Measurements from ENCODE around the gene ARHGAP15. TPM values are rescaled to one million over a fixed set of nuclear protein-coding genes. Genes with fewer than 3 reads are reported as not detected.

The ARHGAP15 gene
- total RNA-seq, 1 experiment from 2014 or later: not detected

GRCh38 chr2:143357966-143358365 lies 228.7 kb downstream of the ARHGAP15 start:
- H4K20me1 ChIP-seq (ENCODE audit: insufficient read depth): no peaks in the 10 kb centered on the region
- H2AFZ ChIP-seq: no peak overlapping the region
- no peaks in the 10 kb centered on the region for H3K4me1 ChIP-seq (replicated peaks; ENCODE audit: insufficient read depth)
- no TSS peak for BruUV-seq (replicated peaks)
- H3K4me3 ChIP-seq: no peak overlapping the region
- no peak for DNase-seq
- TF ChIP-seq CTCF (conservative IDR thresholded peaks at IDR 0.05) (no peak), EZH2 (IDR thresholded peaks at IDR 0.05; ENCODE audit: low read depth) (no peak)
- H3K27ac ChIP-seq: no peak overlapping the region
- H3K79me2 ChIP-seq (ENCODE audit: low read depth): no peaks in the 10 kb centered on the region
- H3K9me3 ChIP-seq (ENCODE audit: insufficient read depth, low read depth): no peaks in the 10 kb centered on the region
- H3F3A ChIP-seq (ENCODE audit: insufficient read depth, low read depth): no peaks in the 10 kb centered on the region
- H3K27me3 ChIP-seq (ENCODE audit: insufficient read depth, low read depth): no peaks in the 10 kb centered on the region
- intact Hi-C loops (cut with micrococcal nuclease; ENCODE audit: unreplicated experiment): no loop called here
- POLR2A ChIA-PET (ENCODE audit: unreplicated experiment): no interaction called here
- CTCF ChIA-PET: no interaction called here
- H3K9me2 ChIP-seq (ENCODE audit: insufficient read depth): no peaks in the 10 kb centered on the region
- H3K4me2 ChIP-seq: no peak overlapping the region
- H3K36me3 ChIP-seq (ENCODE audit: low read depth): no peaks in the 10 kb centered on the region

- H3K36me3 ChIP-seq (ENCODE audit: low read depth): no peaks in the 10 kb centered on the region
- H3K4me2 ChIP-seq: no peak overlapping the region
- no TSS peak for BruUV-seq (replicated peaks)
- no peaks in the 10 kb centered on the region for H3F3A ChIP-seq (ENCODE audit: insufficient read depth, low read depth)
- no peaks in the 10 kb centered on the region for H3K4me1 ChIP-seq (replicated peaks; ENCODE audit: insufficient read depth)
- H3K79me2 ChIP-seq (ENCODE audit: low read depth): no peaks in the 10 kb centered on the region
- no peaks in the 10 kb centered on the region for H3K9me2 ChIP-seq (ENCODE audit: insufficient read depth)
- H3K27me3 ChIP-seq (ENCODE audit: insufficient read depth, low read depth): no peaks in the 10 kb centered on the region
- no peak overlapping the region for H2AFZ ChIP-seq
- intact Hi-C loops (cut with micrococcal nuclease; ENCODE audit: unreplicated experiment): no loop called here
- no peaks in the 10 kb centered on the region for H3K9me3 ChIP-seq (ENCODE audit: insufficient read depth, low read depth)
- POLR2A ChIA-PET (ENCODE audit: unreplicated experiment): no interaction called here
- CTCF ChIA-PET: no interaction called here
- no peak for DNase-seq
- no peak overlapping the region for H3K27ac ChIP-seq
- H3K4me3 ChIP-seq: no peak overlapping the region
- TF ChIP-seq CTCF (conservative IDR thresholded peaks at IDR 0.05): no peak
- TF ChIP-seq EZH2 (IDR thresholded peaks at IDR 0.05; ENCODE audit: low read depth): no peak
- H4K20me1 ChIP-seq (ENCODE audit: insufficient read depth): no peaks in the 10 kb centered on the region
Observed at GRCh38 chr2:143361346-143361745, 232.1 kb downstream of the ARHGAP15 start.

GRCh38 chr2:143371616-143372015 lies 242.4 kb downstream of the ARHGAP15 start:
- no peak overlapping the region for H3K4me2 ChIP-seq
- H3K4me3 ChIP-seq: no peak overlapping the region
- ChIA-PET POLR2A (ENCODE audit: unreplicated experiment) (no interaction called here), CTCF (no interaction called here)
- BruUV-seq (replicated peaks): no TSS peak
- H3K4me1 ChIP-seq (replicated peaks; ENCODE audit: insufficient read depth): no peaks in the 10 kb centered on the region
- DNase-seq: no peak
- H3K9me3 ChIP-seq (ENCODE audit: insufficient read depth, low read depth): no peaks in the 10 kb centered on the region
- TF ChIP-seq EZH2 (IDR thresholded peaks at IDR 0.05; ENCODE audit: low read depth) (no peak), CTCF (conservative IDR thresholded peaks at IDR 0.05) (no peak)
- H3K9me2 ChIP-seq (ENCODE audit: insufficient read depth): no peaks in the 10 kb centered on the region
- no peaks in the 10 kb centered on the region for H3F3A ChIP-seq (ENCODE audit: insufficient read depth, low read depth)
- no peaks in the 10 kb centered on the region for H3K36me3 ChIP-seq (ENCODE audit: low read depth)
- no peak overlapping the region for H2AFZ ChIP-seq
- intact Hi-C loops (cut with micrococcal nuclease; ENCODE audit: unreplicated experiment): no loop called here
- H3K79me2 ChIP-seq (ENCODE audit: low read depth): no peaks in the 10 kb centered on the region
- H4K20me1 ChIP-seq (ENCODE audit: insufficient read depth): no peaks in the 10 kb centered on the region
- no peaks in the 10 kb centered on the region for H3K27me3 ChIP-seq (ENCODE audit: insufficient read depth, low read depth)
- no peak overlapping the region for H3K27ac ChIP-seq
